ENCODE data around the gene CES3.
"Not testable (repeated sequence)": the region's sequence is repeated elsewhere in the genome, so short reads cannot be mapped to it uniquely, and the experiment has no call there.

The CES3 gene

DNA sequence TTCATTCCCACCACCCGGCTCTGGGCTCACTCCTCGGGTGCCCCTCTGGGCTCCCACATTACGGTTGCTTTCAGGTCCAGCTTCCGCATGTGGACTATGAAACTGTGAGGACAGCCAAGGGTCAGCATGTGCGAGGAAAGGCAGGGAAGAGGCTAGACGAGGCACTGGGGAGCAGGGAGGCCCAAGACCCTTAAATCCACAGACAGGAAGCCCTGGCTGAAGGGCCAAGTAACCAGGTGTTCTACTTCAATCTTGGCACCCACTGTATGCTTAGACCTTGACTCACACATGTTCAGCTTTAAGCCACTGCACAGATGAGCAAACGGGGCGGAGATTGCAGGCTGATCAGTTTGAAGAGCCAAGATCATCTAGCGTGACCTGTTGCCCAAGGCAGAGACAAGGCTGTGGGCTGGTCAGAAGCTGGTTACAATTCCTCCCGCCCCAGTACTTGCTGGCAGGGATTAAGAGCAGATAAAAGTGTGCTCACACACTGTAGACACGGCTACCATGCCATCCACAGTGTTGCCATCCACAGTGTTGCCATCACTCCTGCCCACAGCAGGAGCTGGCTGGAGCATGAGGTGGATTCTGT lies 27.2 kb downstream of the CES3 start, which contains the start of gene CES4A:
TSS of gene CES4A (plus strand) at position 393 of the 592 bp plus-strand sequence. CDS start at position 577, 184 bp downstream.
- H3K27me3 ChIP-seq (ENCODE audit: control insufficient read depth, insufficient read depth, low read length), result no peaks in the 10 kb centered on the region

DNA sequence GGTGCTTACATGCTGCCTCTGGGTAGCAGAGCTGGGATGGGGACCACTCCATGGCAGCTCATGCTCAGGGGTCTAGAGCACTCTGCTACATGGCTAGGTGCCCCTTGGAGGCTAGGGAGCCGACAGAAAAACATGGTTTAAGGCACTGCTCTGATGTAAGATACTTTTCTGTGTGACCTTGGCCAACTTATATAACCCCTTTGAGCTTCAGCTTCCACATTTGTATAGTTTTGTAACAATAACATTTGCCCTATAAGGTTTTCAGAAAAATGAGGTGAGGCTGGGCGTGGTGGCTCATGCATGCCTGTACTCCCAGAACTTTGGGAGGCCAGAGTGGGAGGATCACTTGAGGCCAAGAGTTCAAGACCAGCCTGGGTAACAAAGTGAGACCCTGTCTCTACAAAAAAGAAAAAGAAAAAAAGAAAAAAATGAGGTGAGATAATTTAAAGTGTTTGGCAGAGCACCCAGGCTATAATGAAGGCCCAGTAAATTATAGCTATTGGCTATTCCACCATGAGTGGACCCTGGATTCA lies 30.5 kb downstream of the CES3 start:
- Histone ChIP-seq H3K4me1 (ENCODE audit: control insufficient read depth, insufficient read depth, low read length) (no peaks in the 10 kb centered on the region), H3K9me3 (ENCODE audit: control insufficient read depth, insufficient read depth, low read length) (no peaks in the 10 kb centered on the region), H3K36me3 (ENCODE audit: control insufficient read depth, insufficient read depth, low read length) (no peaks in the 10 kb centered on the region), H3K27me3 (ENCODE audit: control insufficient read depth, insufficient read depth, low read length) (no peaks in the 10 kb centered on the region), H3K4me3 (ENCODE audit: low read depth, low read length) (no peak overlapping the region), H3K9ac (ENCODE audit: low read depth, low read length) (no peak overlapping the region), H3K27ac (ENCODE audit: low read depth, low read length) (no peak overlapping the region)

More for the DNA sequence above, 27.2 kb downstream of the CES3 start, which contains the start of gene CES4A:
- no peaks in the 10 kb centered on the region for H3K4me1 ChIP-seq (ENCODE audit: control insufficient read depth, insufficient read depth, low read length)
- no peak within 1 kb of the TSS for H3K9ac ChIP-seq (ENCODE audit: low read depth, low read length)
- no peaks in the 10 kb centered on the region for H3K36me3 ChIP-seq (ENCODE audit: control insufficient read depth, insufficient read depth, low read length)
- no peaks in the 10 kb centered on the region for H3K9me3 ChIP-seq (ENCODE audit: control insufficient read depth, insufficient read depth, low read length)
- H3K27ac ChIP-seq (ENCODE audit: low read depth, low read length), result no peak within 1 kb of the TSS
- no peak within 1 kb of the TSS for H3K4me3 ChIP-seq (ENCODE audit: low read depth, low read length)

DNA sequence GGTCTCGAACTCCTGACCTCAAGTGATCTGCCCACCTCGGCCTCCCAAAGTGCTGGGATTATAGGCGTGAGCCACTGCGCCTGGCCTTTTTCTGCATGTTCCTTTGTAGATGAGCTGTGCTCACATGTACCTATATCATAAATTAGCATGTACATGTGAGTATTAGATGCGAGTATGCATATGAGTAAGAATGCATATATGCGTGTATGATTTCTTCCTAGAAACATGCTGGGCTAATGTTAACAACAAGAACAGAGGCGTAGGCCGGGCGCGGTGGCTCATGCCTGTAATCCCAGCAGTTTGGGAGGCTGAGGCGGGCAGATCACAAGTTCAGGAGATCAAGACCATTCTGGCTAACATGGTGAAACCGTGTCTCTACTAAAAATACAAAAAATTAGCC lies 32.5 kb downstream of the CES3 start:
- not testable (repeated sequence) for H3K36me3 ChIP-seq (ENCODE audit: control insufficient read depth, insufficient read depth, low read length); H3K27me3 ChIP-seq (ENCODE audit: control insufficient read depth, insufficient read depth, low read length); H3K4me1 ChIP-seq (ENCODE audit: control insufficient read depth, insufficient read depth, low read length)

DNA sequence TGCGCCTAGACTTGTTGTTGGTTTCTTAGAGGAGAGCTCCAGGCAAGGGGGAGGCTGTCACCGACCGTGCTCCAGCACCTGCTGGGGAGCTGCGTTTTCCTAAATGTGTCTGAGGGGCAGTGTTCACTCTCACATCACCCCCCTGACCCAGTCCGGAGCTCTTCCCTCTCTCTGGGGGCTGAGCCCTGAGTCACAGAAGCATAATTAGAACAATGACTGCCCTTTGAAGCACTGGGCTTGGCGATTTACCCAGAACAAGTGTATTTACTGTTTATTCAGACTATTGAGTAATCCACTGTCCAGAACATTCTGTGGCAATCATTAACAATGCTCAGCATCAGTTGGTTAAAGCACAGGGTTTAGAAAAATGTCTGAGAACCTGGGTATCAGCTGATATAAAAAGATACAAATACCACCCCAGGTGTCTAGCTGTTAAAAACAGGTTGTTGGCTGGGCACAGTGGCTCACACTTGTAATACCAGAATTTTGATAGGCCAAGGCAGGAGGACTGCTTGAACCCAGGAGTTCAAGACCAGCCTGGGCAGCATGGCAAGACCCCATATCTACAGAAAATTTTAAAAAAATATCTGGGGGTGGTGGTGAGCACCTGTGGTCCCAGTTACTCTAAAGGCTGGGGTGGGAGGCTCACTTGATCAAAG lies 35.4 kb downstream of the CES3 start:
- Histone ChIP-seq H3K4me1 (ENCODE audit: control insufficient read depth, insufficient read depth, low read length) (no peaks in the 10 kb centered on the region), H3K9ac (ENCODE audit: low read depth, low read length) (no peak overlapping the region), H3K36me3 (ENCODE audit: control insufficient read depth, insufficient read depth, low read length) (no peaks in the 10 kb centered on the region), H3K27ac (ENCODE audit: low read depth, low read length) (no peak overlapping the region), H3K4me3 (ENCODE audit: low read depth, low read length) (no peak overlapping the region), H3K27me3 (ENCODE audit: control insufficient read depth, insufficient read depth, low read length) (peaks cover 31% of the 10 kb centered on the region), H3K9me3 (ENCODE audit: control insufficient read depth, insufficient read depth, low read length) (no peaks in the 10 kb centered on the region)

More for the DNA sequence above, 32.5 kb downstream of the CES3 start:
- H3K9me3 ChIP-seq (ENCODE audit: control insufficient read depth, insufficient read depth, low read length); H3K27ac ChIP-seq (ENCODE audit: low read depth, low read length); H3K9ac ChIP-seq (ENCODE audit: low read depth, low read length); H3K4me3 ChIP-seq (ENCODE audit: low read depth, low read length): not testable (repeated sequence)

GRCh38 chr16:66996983-66997358 lies 35.9 kb downstream of the CES3 start:
- Histone ChIP-seq H3K9ac (ENCODE audit: low read depth, low read length) (no peak overlapping the region), H3K4me1 (ENCODE audit: control insufficient read depth, insufficient read depth, low read length) (no peaks in the 10 kb centered on the region), H3K27ac (ENCODE audit: low read depth, low read length) (no peak overlapping the region), H3K27me3 (ENCODE audit: control insufficient read depth, insufficient read depth, low read length) (peaks cover 35% of the 10 kb centered on the region), H3K9me3 (ENCODE audit: control insufficient read depth, insufficient read depth, low read length) (no peaks in the 10 kb centered on the region), H3K36me3 (ENCODE audit: control insufficient read depth, insufficient read depth, low read length) (no peaks in the 10 kb centered on the region), H3K4me3 (ENCODE audit: low read depth, low read length) (no peak overlapping the region)

DNA sequence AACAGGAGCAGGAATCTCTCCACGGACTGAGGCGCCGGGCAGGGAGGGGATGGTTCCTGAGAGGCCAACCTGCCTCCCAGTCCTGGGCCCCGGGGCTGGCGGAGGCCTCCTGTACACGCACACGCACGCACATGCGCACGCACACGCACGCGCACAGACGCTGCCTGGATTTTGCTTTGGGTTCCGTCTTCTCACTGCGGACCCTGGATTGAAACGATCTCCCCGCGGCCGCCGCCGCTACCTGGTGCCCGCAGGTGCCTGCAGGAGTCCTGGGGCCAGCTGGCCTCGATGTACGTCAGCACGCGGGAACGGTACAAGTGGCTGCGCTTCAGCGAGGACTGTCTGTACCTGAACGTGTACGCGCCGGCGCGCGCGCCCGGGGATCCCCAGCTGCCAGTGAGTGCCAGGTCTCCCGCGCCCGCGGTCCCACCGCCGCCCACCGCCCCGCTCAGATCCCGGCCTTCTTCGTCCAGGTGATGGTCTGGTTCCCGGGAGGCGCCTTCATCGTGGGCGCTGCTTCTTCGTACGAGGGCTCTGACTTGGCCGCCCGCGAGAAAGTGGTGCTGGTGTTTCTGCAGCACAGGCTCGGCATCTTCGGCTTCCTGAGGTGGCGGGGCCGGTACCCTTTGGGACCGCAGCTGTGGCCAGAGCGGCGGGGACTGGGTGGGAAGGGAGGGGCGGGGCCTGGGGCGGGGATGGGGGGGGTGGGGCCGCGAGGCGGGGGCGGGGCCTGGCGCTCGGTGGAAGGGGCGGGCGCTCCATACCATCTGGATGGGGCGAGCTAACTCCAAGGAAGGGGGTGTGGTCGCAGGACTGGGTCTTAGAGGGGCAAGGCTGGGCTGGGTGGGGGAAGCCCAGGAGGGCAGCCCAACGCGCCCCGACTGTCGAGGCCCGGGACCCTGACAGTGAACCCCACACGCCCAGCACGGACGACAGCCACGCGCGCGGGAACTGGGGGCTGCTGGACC lies 39.6 kb downstream of the CES3 start:
- Histone ChIP-seq H3K27ac (ENCODE audit: low read depth, low read length) (no peak overlapping the region), H3K4me3 (ENCODE audit: low read depth, low read length) (peak overlapping the region; percentile 75), H3K9ac (ENCODE audit: low read depth, low read length) (no peak overlapping the region), H3K27me3 (ENCODE audit: control insufficient read depth, insufficient read depth, low read length) (peaks cover 46% of the 10 kb centered on the region), H3K4me1 (ENCODE audit: control insufficient read depth, insufficient read depth, low read length) (no peaks in the 10 kb centered on the region), H3K36me3 (ENCODE audit: control insufficient read depth, insufficient read depth, low read length) (no peaks in the 10 kb centered on the region), H3K9me3 (ENCODE audit: control insufficient read depth, insufficient read depth, low read length) (no peaks in the 10 kb centered on the region)

DNA sequence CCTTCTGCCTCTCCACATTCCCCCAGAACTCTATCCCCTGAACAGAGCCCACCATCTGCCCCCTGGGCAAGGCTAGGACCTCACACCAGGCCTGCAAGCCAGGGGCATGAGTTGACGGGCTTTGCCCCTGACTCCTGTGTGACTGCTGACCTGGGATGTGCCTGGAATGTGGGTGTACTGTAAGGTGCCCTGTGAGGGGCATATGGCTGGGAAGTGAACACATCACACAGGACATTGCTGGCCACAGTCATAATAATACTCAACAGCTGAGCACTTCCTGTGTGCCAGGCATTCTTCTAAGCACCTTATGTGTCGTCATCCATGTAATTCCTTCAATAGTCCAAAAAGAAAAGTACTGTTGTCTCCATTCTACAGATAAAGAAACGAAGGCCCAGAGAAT lies 40.7 kb downstream of the CES3 start:
- Histone ChIP-seq H3K4me1 (ENCODE audit: control insufficient read depth, insufficient read depth, low read length) (no peaks in the 10 kb centered on the region), H3K36me3 (ENCODE audit: control insufficient read depth, insufficient read depth, low read length) (no peaks in the 10 kb centered on the region), H3K27ac (ENCODE audit: low read depth, low read length) (no peak overlapping the region), H3K4me3 (ENCODE audit: low read depth, low read length) (no peak overlapping the region; the same call in 1 of the 2 replicates), H3K9me3 (ENCODE audit: control insufficient read depth, insufficient read depth, low read length) (no peaks in the 10 kb centered on the region), H3K9ac (ENCODE audit: low read depth, low read length) (no peak overlapping the region), H3K27me3 (ENCODE audit: control insufficient read depth, insufficient read depth, low read length) (peaks cover 46% of the 10 kb centered on the region)

DNA sequence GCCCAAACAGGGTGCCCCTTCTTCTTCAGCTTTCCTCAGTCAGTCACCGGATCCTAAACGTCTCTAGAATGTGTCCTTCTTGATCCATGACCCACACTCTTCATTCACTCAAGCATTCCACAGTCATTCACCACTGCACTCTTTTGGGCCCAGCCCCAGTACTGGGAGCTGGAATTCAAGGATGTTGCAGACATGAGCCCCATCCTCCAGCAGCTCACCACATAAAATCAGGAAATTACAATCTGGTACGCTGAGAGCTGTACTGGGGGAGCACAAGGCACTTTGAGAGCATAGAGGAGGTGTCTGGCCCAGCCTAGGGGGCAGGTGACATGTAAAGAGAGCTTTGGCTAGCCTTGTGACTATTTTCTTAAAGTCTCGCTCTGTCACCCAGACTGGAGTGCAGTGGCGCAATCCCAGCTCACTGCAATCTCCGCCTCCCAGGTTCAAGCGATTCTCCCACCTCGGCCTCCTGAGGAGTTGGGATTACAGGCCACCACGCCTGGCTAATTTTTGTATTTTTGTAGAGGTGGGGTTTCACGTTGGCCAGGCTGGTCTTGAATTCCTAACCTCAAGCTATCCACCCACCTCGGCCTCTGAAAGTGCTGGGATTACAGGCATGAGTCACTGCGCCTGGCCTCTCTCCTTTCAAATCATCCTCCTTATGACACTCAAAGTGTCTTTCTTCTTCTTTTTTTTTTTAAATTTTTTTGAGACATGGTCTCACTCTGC lies 46.0 kb downstream of the CES3 start:
- peaks cover 13% of the 10 kb centered on the region for H3K27me3 ChIP-seq (ENCODE audit: control insufficient read depth, insufficient read depth, low read length)
- no peak overlapping the region for H3K9ac ChIP-seq (ENCODE audit: low read depth, low read length)
- H3K36me3 ChIP-seq (ENCODE audit: control insufficient read depth, insufficient read depth, low read length), result no peaks in the 10 kb centered on the region
- no peaks in the 10 kb centered on the region for H3K4me1 ChIP-seq (ENCODE audit: control insufficient read depth, insufficient read depth, low read length)
- H3K27ac ChIP-seq (ENCODE audit: low read depth, low read length), result no peak overlapping the region
- no peak overlapping the region for H3K4me3 ChIP-seq (ENCODE audit: low read depth, low read length)
- no peaks in the 10 kb centered on the region for H3K9me3 ChIP-seq (ENCODE audit: control insufficient read depth, insufficient read depth, low read length)

DNA sequence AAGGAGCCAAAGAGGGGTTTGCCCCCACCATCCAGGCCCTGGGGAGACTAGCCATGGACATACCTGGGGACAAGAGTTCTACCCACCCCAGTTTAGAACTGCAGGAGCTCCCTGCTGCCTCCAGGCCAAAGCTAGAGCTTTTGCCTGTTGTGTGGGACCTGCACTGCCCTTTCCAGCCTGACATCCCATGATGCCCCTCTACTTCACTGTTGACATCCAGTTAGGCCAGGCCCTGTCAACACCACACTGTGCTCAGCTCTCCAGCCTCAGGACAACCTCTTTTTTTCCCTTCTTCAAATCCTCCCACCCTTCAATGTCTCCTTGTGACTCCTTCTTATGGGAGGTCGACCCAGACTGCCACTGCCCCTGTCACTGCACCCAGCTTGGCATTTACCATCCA lies 48.1 kb downstream of the CES3 start:
- H3K27me3 ChIP-seq (ENCODE audit: control insufficient read depth, insufficient read depth, low read length), result peaks cover 19% of the 10 kb centered on the region
- H3K27ac ChIP-seq (ENCODE audit: low read depth, low read length), result no peak overlapping the region
- H3K9me3 ChIP-seq (ENCODE audit: control insufficient read depth, insufficient read depth, low read length), result no peaks in the 10 kb centered on the region
- no peak overlapping the region for H3K4me3 ChIP-seq (ENCODE audit: low read depth, low read length)
- H3K9ac ChIP-seq (ENCODE audit: low read depth, low read length), result no peak overlapping the region
- H3K36me3 ChIP-seq (ENCODE audit: control insufficient read depth, insufficient read depth, low read length), result no peaks in the 10 kb centered on the region
- H3K4me1 ChIP-seq (ENCODE audit: control insufficient read depth, insufficient read depth, low read length), result no peaks in the 10 kb centered on the region

DNA sequence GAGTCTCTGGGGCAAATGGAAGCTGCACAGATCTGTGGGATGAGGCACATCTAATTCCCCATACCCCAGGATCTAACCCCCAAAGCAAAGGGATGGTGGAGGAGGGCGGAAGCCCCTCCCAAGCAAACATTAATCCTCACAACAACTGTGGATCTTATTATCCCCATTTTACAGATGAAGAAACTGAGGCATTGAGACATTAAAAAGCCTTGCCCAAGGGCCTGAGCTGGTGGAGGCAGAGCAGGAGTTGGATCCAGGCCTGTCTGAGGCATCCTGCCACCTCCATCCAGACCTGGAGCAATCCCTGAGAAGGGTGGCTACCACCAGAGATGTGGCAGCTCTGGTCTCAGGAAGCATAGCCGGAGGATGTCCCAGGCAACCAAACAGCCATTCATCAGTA lies 50.2 kb downstream of the CES3 start:
- no peak overlapping the region for H3K4me3 ChIP-seq (ENCODE audit: low read depth, low read length)
- H3K27ac ChIP-seq (ENCODE audit: low read depth, low read length), result no peak overlapping the region
- no peak overlapping the region for H3K9ac ChIP-seq (ENCODE audit: low read depth, low read length)
- peaks cover 33% of the 10 kb centered on the region for H3K27me3 ChIP-seq (ENCODE audit: control insufficient read depth, insufficient read depth, low read length)
- no peaks in the 10 kb centered on the region for H3K4me1 ChIP-seq (ENCODE audit: control insufficient read depth, insufficient read depth, low read length)
- no peaks in the 10 kb centered on the region for H3K9me3 ChIP-seq (ENCODE audit: control insufficient read depth, insufficient read depth, low read length)
- H3K36me3 ChIP-seq (ENCODE audit: control insufficient read depth, insufficient read depth, low read length), result no peaks in the 10 kb centered on the region

Measured in HUES48 (cell line).